GM19023 (cell line): Measurements from ENCODE around the gene TRMT6.

Experiments
- ATAC-seq: cut with Tn5 transposase; IDR thresholded peaks from one replicate; pipeline ENCODE4 v1.9.1; 2021; ENCODE audit warnings: mild to moderate bottlenecking, moderate library complexity; ENCODE audit not compliant: unreplicated experiment

Gene TRMT6

DNA sequence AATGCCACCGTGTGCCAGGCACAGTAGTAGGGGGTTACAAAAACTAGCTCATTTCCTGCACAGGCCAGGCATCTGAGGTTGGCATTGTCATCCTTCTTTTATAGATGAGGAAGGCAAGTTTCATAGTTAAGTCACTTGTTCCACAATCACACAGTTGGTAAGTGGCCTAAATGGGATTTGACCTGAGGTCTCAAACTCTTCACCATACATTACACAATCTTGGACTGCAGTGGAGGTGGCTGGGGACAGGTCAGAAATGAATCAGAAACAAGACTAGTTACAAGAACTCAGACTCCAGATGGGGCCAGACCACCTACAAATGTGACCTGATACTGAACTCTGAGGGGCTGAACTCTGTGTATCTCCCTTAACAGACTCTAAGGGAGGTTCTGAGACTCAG lies 49.4 kb downstream of the TRMT6 start:
- ATAC-seq, result no peak

DNA sequence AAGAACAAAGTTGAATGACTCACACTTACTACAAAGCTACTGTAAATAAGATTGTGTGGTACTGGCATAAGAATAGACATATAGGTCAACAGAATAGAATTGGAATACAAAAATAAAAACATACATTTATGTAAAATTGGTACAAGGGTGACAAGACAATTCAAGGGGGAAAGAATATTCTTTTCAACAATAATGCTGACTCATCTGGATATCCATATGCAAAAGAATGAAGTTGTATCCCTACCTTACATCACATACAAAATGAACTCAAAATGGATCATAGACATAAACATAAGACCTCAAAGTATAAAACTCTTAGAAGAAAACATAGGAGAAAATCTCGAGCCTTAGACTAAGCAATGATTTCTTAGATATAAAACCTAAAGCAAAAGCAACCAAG lies 50.9 kb downstream of the TRMT6 start:
- ATAC-seq, result no peak

DNA sequence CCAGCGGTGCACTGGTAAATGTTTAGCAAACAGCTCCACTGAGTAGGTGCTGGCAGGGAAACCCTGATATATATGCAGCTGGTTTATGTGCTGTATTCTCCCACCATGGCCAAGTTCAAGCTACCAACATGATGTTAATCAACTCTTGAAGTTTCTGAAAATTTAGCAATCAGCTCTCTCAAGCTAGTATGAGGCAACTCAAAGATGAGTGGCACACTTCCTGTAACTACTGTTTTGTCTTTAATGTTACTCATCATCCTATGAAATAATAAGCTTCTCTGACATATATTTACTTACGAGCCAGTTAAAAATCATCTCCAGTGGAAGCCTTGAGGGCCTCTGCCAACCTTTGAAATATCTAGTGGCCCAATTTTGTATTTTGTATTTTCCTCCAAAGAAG lies 54.7 kb downstream of the TRMT6 start:
- ATAC-seq, result no peak

DNA sequence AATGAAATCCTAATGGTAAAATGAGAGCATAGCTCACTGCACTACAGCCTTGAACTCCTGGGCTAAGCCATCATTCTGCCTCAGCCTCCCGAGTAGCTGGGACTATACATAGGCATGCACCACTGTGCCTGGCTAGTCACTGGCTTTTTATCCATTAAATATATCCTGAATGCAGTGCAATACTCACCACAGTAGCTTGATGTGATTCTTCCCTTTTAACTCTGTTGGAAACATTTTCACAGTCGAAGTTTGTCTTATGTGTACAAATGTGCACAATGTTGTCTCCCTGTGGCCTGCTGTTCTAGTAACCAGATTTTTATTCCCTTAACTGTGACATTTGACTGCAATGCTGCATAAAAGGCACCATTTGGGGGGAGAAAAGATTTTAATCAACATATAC lies 56.7 kb downstream of the TRMT6 start:
- no peak for ATAC-seq

DNA sequence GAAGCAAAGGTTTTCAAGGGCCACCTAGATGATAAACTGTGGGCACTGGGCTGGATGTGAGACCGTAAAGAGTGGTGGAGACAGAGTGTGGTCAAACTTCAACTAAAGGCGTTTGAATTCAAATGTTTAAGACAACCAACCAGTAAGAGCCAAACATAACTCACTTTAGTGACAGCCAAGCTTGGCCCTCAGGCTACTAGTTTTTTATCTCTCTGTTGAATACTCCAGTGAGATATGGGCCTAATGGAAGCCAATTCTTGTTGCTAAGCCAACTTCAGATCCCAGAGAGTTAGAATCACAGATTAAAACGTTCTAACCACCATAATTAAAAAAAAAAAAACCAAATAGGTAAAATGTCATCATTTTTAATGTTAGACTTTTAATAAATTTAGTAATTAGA lies 57.3 kb downstream of the TRMT6 start:
- ATAC-seq, result no peak

DNA sequence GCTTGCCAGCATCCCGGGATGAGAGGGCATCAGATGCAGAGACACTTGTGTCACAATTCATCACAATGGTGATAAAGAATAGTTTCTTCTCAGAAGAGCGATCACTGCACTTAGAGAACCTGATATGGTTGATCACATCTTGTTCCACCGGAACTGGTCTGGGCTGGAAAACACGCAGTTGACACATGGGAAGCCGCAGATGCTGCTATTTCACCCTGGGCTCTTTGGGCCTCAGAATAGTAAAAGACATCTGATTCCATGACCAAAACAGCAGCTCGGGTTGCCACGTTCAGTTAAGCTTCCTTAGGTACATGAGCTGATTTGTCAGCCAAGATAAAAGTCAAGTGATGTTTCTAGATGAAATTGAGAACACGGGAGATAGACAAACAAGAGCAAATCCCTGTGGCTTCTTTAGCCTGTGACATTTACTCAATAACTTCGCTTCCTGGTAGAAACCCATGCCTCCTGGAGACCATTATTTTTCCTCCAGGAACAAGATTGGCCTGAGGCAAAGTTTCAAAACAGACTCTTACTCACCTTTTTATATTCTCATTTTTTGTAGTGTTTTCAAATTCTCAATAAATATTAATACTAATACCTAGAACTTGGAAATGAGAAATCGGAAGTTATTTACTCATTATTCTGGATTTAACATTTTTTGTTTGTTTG lies 59.4 kb downstream of the TRMT6 start:
- no peak for ATAC-seq

DNA sequence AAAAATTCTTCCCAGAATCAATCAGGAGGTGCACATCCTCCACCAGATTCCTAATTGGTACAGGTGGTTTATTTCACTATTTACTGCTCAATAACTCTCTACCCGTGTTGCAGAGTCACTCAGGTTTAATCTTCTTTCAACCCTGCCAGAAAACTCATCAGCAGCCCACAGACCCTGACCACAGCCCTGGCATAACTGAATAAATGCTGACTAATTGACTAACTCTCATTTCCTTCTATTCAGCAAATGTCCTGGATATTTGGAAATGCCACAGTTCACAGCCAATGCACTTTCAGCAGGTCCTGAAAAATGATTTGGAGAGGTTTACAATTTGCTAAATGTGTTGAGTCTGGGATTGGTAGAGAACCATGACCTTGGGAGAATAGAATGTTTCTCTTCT lies 62.3 kb downstream of the TRMT6 start:
- ATAC-seq, result no peak

DNA sequence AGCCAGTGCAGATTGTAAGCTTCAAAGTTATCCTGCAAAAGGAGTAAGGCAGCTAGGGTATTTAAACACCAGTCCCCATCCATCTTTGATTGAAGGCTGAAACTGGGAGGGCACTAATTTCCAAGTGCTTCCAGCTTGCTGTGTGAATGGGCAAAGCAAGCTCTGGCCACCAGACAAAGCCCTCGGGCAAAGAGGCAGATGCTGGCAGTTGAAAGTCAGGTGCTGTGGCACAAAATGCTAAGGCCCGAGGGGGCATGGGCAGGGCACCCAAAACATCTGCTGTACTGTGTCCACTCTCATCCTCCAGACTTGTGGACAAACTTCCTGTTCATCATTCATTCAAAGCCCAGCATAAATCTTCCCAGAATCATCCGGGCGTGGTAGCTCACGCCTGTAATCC lies 62.9 kb downstream of the TRMT6 start:
- no peak for ATAC-seq
